IMR-90 (cell line): ENCODE data around the gene CDH13. TPM values are rescaled to one million over a fixed set of nuclear protein-coding genes. Genes with fewer than 3 reads are reported as not detected.

Source experiments
- ATAC-seq: fragments of 200-7000 bp; cut with Tn5 transposase; 2 replicates; pipeline ENCODE4 v1.9.1; 2020; ENCODE audit warnings: low read depth, mild to moderate bottlenecking, moderate library complexity
- BruUV-seq: library from RNA; stranded (reverse); fragments of 400-500 nt; replicated peaks from 2 replicates; lab custom pipeline; 2021; lab: Mats Ljungman, UMichigan
- CTCF ChIA-PET: fragments of 300-600 bp; formaldehyde crosslinking; extraction: SDS; loops from one replicate; lab custom pipeline; 2021; ENCODE audit warnings: antibody characterized with exemption; lab: Yijun Ruan, JAX
- POLR2A ChIA-PET: fragments of 300-600 bp; sonication (Branson Sonifier 250); formaldehyde crosslinking; loops from one replicate; lab custom pipeline; 2022; ENCODE audit warnings: antibody characterized with exemption; ENCODE audit not compliant: unreplicated experiment; lab: Charles Lee
- DNase-seq: peaks from one replicate; pipeline ENCODE4 v3.0.0; 2013
- H2AFZ ChIP-seq: replicated peaks from 2 replicates; pipeline ENCODE3; 2013; ENCODE audit warnings: low read length, mild to moderate bottlenecking; ENCODE audit not compliant: poor library complexity
- H2AK5ac ChIP-seq: 2 replicates; pipeline ENCODE4 v1.6.1; 2013; ENCODE audit warnings: low read depth, low read length, inconsistent platforms
- H2AK9ac ChIP-seq: replicated peaks from 2 replicates; pipeline ENCODE3; 2013; ENCODE audit warnings: mild to moderate bottlenecking, low read depth, low read length, moderate library complexity; ENCODE audit not compliant: poor library complexity
- H2BK120ac ChIP-seq: 2 replicates; pipeline ENCODE4 v1.6.1; 2013; ENCODE audit warnings: low read depth, low read length, inconsistent platforms
- H2BK15ac ChIP-seq: 3 replicates; pipeline ENCODE4 v1.6.1; 2013; ENCODE audit warnings: low read depth, low read length, inconsistent platforms
- H2BK20ac ChIP-seq: 2 replicates; pipeline ENCODE4 v1.6.1; 2013; ENCODE audit warnings: low read depth, mild to moderate bottlenecking, inconsistent platforms, low read length, moderate library complexity
- H2BK5ac ChIP-seq: 2 replicates; pipeline ENCODE4 v1.6.1; 2013; ENCODE audit warnings: mild to moderate bottlenecking, low read depth, low read length, inconsistent platforms; ENCODE audit not compliant: poor library complexity, severe bottlenecking
- H3K14ac ChIP-seq: replicated peaks from 2 replicates; pipeline ENCODE4 v1.6.1; 2013; ENCODE audit warnings: low read depth, low read length, inconsistent platforms
- H3K18ac ChIP-seq: 2 replicates; pipeline ENCODE4 v1.6.1; 2013; ENCODE audit warnings: low read depth, low read length, control low read depth
- H3K23ac ChIP-seq: 2 replicates; pipeline ENCODE4 v1.6.1; 2013; ENCODE audit warnings: low read depth, low read length, inconsistent platforms
- H3K27ac ChIP-seq: 2 replicates; pipeline ENCODE4 v1.5.1; 2013; ENCODE audit warnings: mild to moderate bottlenecking, control low read depth, low read length; ENCODE audit not compliant: insufficient read depth
- H3K27me3 ChIP-seq: 2 replicates; pipeline ENCODE4 v1.6.1; 2013; ENCODE audit warnings: low read length; ENCODE audit not compliant: control insufficient read depth, insufficient read depth
- H3K36me3 ChIP-seq: 2 replicates; pipeline ENCODE4 v1.6.1; 2013; ENCODE audit warnings: low read length, mixed read lengths; ENCODE audit not compliant: control insufficient read depth, insufficient read depth
- H3K4ac ChIP-seq: 2 replicates; pipeline ENCODE4 v1.6.1; 2013; ENCODE audit warnings: low read depth, low read length, inconsistent platforms
- H3K4me1 ChIP-seq: 2 replicates; pipeline ENCODE4 v1.6.1; 2013; ENCODE audit warnings: low read length, mixed read lengths; ENCODE audit not compliant: control insufficient read depth, insufficient read depth
- H3K4me2 ChIP-seq: 2 replicates; pipeline ENCODE4 v1.6.1; 2013; ENCODE audit warnings: low read depth, mild to moderate bottlenecking, control low read depth, low read length, moderate library complexity
- H3K4me3 ChIP-seq: 2 replicates; pipeline ENCODE4 v1.5.1; 2013; ENCODE audit warnings: low read depth, mild to moderate bottlenecking, control low read depth, low read length, moderate library complexity; ENCODE audit not compliant: insufficient read depth
- H3K56ac ChIP-seq: 2 replicates; pipeline ENCODE4 v1.6.1; 2013; ENCODE audit warnings: low read length, inconsistent platforms; ENCODE audit not compliant: insufficient read depth; ENCODE audit errors: extremely low read depth
- H3K79me1 ChIP-seq, 2 experiments: 2 replicates each; pipeline ENCODE4 v1.6.1; 2013; ENCODE audit warnings: low read length in 2 of 2, inconsistent platforms in 1 of 2, low read depth in 1 of 2
- H3K9ac ChIP-seq: 2 replicates; pipeline ENCODE4 v1.6.1; 2013; ENCODE audit warnings: low read depth, low read length, control low read depth
- H3K9me1 ChIP-seq: 2 replicates; pipeline ENCODE4 v1.6.1; 2013; ENCODE audit warnings: low read length, inconsistent platforms; ENCODE audit not compliant: insufficient read depth
- H3K9me3 ChIP-seq: 2 replicates; pipeline ENCODE4 v1.6.1; 2013; ENCODE audit warnings: low read length; ENCODE audit not compliant: control insufficient read depth, insufficient read depth
- H4K20me1 ChIP-seq: 2 replicates; pipeline ENCODE4 v1.6.1; 2013; ENCODE audit warnings: low read length, inconsistent platforms; ENCODE audit not compliant: insufficient read depth
- H4K5ac ChIP-seq: 2 replicates; pipeline ENCODE4 v1.6.1; 2013; ENCODE audit warnings: mild to moderate bottlenecking, low read depth, low read length, control low read depth
- H4K8ac ChIP-seq, 2 experiments: 2 replicates each; pipeline ENCODE4 v1.6.1; 2013; ENCODE audit warnings: low read depth in 2 of 2, low read length in 2 of 2, control low read depth in 1 of 2, inconsistent platforms in 1 of 2
- H4K91ac ChIP-seq: 2 replicates; pipeline ENCODE4 v1.6.1; 2013; ENCODE audit warnings: low read depth, low read length, inconsistent platforms; ENCODE audit not compliant: insufficient read depth
- BHLHE40 ChIP-seq: fragments of 150-350 bp; IDR thresholded peaks from 2 replicates; pipeline ENCODE4 v1.6.1; 2016; ENCODE audit warnings: mild to moderate bottlenecking, low read depth, low read length
- FOS ChIP-seq: fragments of 150-350 bp; IDR thresholded peaks from 2 replicates; pipeline ENCODE4 v1.6.1; 2016; ENCODE audit warnings: low read depth, low read length
- MXI1 ChIP-seq: IDR thresholded peaks from 2 replicates; pipeline ENCODE4 v1.6.1; 2012; ENCODE audit warnings: low read depth, mild to moderate bottlenecking, low read length, moderate library complexity, borderline replicate concordance
- WGBS, 2 experiments: methylation state at CpG; one replicate each; pipeline versions ENCODE4 v1.1.5 to v1.1.7; 2013; ENCODE audit warnings: missing lambda C conversion rate in 2 of 2; ENCODE audit not compliant: insufficient read length in 1 of 2; ENCODE audit errors: extremely low coverage in 2 of 2; 5-methylcytosine and 5-hydroxymethylcytosine counted together
- dilution Hi-C: fragments of 300-500 bp; cut with HindIII; formaldehyde crosslinking; loops from one replicate; pipeline ENCODE4 v1.14.3; 2018; ENCODE audit warnings: low sequenced_read_pairs; ENCODE audit not compliant: unreplicated experiment
- in situ Hi-C: fragments of 300-500 bp; cut with MboI; formaldehyde crosslinking; loops from 3 replicates; pipeline ENCODE4 v1.14.3; 2019; ENCODE audit warnings: low sequenced_read_pairs, inconsistent platforms, mixed read lengths
- intact Hi-C: fragments of 100-400 bp; cut with micrococcal nuclease; formaldehyde crosslinking; loops from 2 replicates; pipeline ENCODE4 v1.10.0; 2022
- polyA plus RNA-seq, 3 experiments: library from polyadenylated mRNA; depleted of rRNA; stranded (reverse); fragments of >200 nt; gene quantifications; 2 replicates each; pipeline ENCODE4 v1.2.3, GENCODE V29; 2012; ENCODE audit warnings: low replicate concordance in 1 of 3
- total RNA-seq: library from RNA; depleted of rRNA; stranded (reverse); fragments of >200 nt; gene quantifications from 2 replicates; pipeline ENCODE4 v1.2.3, GENCODE V29; 2012

CDH13 gene
- total and polyA plus RNA-seq, 2 of the 4 experiments (the other 2 are of a cell fraction), result 61.6 to 74.7 TPM

DNA sequence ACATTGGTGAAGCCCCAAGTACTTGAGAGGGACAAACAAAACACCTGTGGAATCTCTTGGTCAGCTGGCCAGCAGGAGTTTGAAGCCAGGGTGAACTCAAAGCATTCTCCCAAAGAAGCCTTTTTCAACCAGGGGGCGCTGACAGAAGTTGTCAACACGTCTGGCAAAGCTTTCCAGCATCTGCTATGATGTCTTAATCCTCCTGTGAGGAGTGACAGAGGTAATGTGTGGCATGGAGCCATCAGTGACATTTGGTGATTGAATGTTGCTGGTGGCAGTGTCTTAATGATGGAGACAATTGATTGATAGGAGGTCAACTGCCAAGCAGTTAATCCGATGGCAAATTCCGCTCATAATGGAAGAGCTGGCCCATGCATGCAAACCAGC, 923.4 kb downstream of the CDH13 start (continued):
- TF ChIP-seq MXI1, result no peak

- peak overlapping the region; percentile 80 for H2BK120ac ChIP-seq
- no CpG with 5 or more reads among the region's 3 CpGs for WGBS, 2 experiments
- H3K4ac ChIP-seq, result peak overlapping the region; percentile 56; the same call in 1 of the 2 replicates
- H2AK9ac ChIP-seq, result peak overlapping the region; percentile 60
- H4K5ac ChIP-seq, result no peak overlapping the region; the same call in 1 of the 2 replicates
- H3K4me3 ChIP-seq, result no peak overlapping the region
- ChIA-PET POLR2A (no interaction called here), CTCF (no interaction called here)
- H3K9ac ChIP-seq, result no peak overlapping the region
- peaks cover 1% of the 10 kb centered on the region; the same call in 1 of the 2 replicates for H3K4me1 ChIP-seq
- no TSS peak for BruUV-seq
- intact Hi-C loops, result no loop called here
- TF ChIP-seq BHLHE40, result peak; percentile 39; the same call in 1 of the 2 replicates
- no peak for TF ChIP-seq FOS
- H2BK15ac ChIP-seq, result peak overlapping the region; percentile 35; the same call in 1 of the 3 replicates
- H4K20me1 ChIP-seq, result no peaks in the 10 kb centered on the region
- H3K14ac ChIP-seq, result 0 out of 2 replicates have a peak overlapping the region, but pooled peaks have one; percentile 61
- no peaks in the 10 kb centered on the region for H3K79me1 ChIP-seq
- peak overlapping the region; percentile 73; the same call in 1 of the 2 replicates for H3K23ac ChIP-seq
- no peak overlapping the region for H3K56ac ChIP-seq
- H3K9me1 ChIP-seq, result 0 out of 2 replicates have a peak, but pooled peaks cover 4% of the 10 kb centered on the region
- 0 out of 4 replicates have a peak overlapping the region, but pooled peaks of 1 of the 2 experiments have one; percentile 4 for H4K8ac ChIP-seq
- peak overlapping the region; percentile 81; the same call in 1 of the 2 replicates for H2BK20ac ChIP-seq
- H3K27ac ChIP-seq, result no peak overlapping the region; the same call in 1 of the 2 replicates
- DNase-seq (peak; percentile 77), ATAC-seq (no peak)
- in situ Hi-C loops, result loop anchor here (10.0 kb wide), 1 partner anchor 63 kb away; no protein-coding TSS in a partner anchor
- peak overlapping the region; percentile 62 for H2BK5ac ChIP-seq
- no peaks in the 10 kb centered on the region for H3K36me3 ChIP-seq
- H2AK5ac ChIP-seq, result peak overlapping the region; percentile 62; the same call in 1 of the 2 replicates
- H3K9me3 ChIP-seq, result no peaks in the 10 kb centered on the region
- dilution Hi-C loops, result no loop called here
- no peak overlapping the region; the same call in 1 of the 2 replicates for H3K18ac ChIP-seq
- H2AFZ ChIP-seq, result peak overlapping the region; percentile 46
- H3K4me2 ChIP-seq, result no peak overlapping the region
- H3K27me3 ChIP-seq, result no peaks in the 10 kb centered on the region
- H4K91ac ChIP-seq, result no peak overlapping the region
These were observed 925.5 kb downstream of the CDH13 start for GRCh38 chr16:83552228-83552627.
